Measurements from ENCODE around the gene DNAJC27.
A peak's percentile ranks its signal among the peaks of the same experiment; 100 is the strongest.

The DNAJC27 gene

GRCh38 chr2:24925815-24926214 is 45.9 kb downstream of the DNAJC27 start:
- no peak for DNase-seq

GRCh38 chr2:24924732-24925131 is 47.0 kb downstream of the DNAJC27 start:
- DNase-seq = no peak

- DNase-seq = no peak
These were observed 47.5 kb downstream of the DNAJC27 start for GRCh38 chr2:24924266-24924665.

- no peak for DNase-seq
These were observed 48.6 kb downstream of the DNAJC27 start for GRCh38 chr2:24923106-24923505.

GRCh38 chr2:24922556-24922955 is 49.2 kb downstream of the DNAJC27 start:
- no peak for DNase-seq

- DNase-seq = peak in 1 of 2 experiments; percentile 40
These were observed 50.8 kb downstream of the DNAJC27 start for GRCh38 chr2:24920809-24921441.

- peak; percentile 31 to 81 for DNase-seq
These were observed 51.5 kb downstream of the DNAJC27 start, which contains the start of gene ADCY3 for GRCh38 chr2:24920098-24920808. Gene ADCY3 (minus strand): TSS chr2:24920237. CDS start chr2:24918987, 1,250 bp downstream.

GRCh38 chr2:24919506-24920097 is 52.2 kb downstream of the DNAJC27 start:
- peak in 1 of 2 experiments; percentile 81 for DNase-seq

- DNase-seq = peak; percentile 56 to 75
These were observed 52.7 kb downstream of the DNAJC27 start for GRCh38 chr2:24919037-24919505.

GRCh38 chr2:24918326-24919036 is 53.3 kb downstream of the DNAJC27 start:
- DNase-seq = peak in 1 of 2 experiments; percentile 31

- DNase-seq = peak in 1 of 2 experiments; percentile 20
These were observed 53.9 kb downstream of the DNAJC27 start for GRCh38 chr2:24917731-24918325.

GRCh38 chr2:24917086-24917485 is 54.7 kb downstream of the DNAJC27 start:
- no peak for DNase-seq

GRCh38 chr2:24915796-24916195 is 56.0 kb downstream of the DNAJC27 start:
- no peak for DNase-seq

GRCh38 chr2:24915175-24915574 is 56.6 kb downstream of the DNAJC27 start:
- no peak for DNase-seq

GRCh38 chr2:24914713-24915112 is 57.0 kb downstream of the DNAJC27 start:
- no peak for DNase-seq

- DNase-seq = no peak
These were observed 57.8 kb downstream of the DNAJC27 start for GRCh38 chr2:24913911-24914310.

- peak; percentile 9 to 57 for DNase-seq
These were observed 58.8 kb downstream of the DNAJC27 start for GRCh38 chr2:24912986-24913385.

- no peak for DNase-seq
These were observed 59.2 kb downstream of the DNAJC27 start for GRCh38 chr2:24912523-24912922.

GRCh38 chr2:24910245-24910644 is 61.5 kb downstream of the DNAJC27 start:
- DNase-seq = no peak

- DNase-seq = no peak
These were observed 62.1 kb downstream of the DNAJC27 start for GRCh38 chr2:24909555-24910177.

GRCh38 chr2:24908461-24908901 is 63.3 kb downstream of the DNAJC27 start:
- DNase-seq = no peak

- no peak for DNase-seq
These were observed 64.6 kb downstream of the DNAJC27 start for GRCh38 chr2:24907116-24907515.

Data from NCI-H526 (cell line).